GM08714 (cell line): ENCODE data around the gene MAN2B2.

Experiments
- H3K4me3 ChIP-seq: fragments of 200-500 bp; sonication (Bioruptor generic); 2 replicates; pipeline ENCODE4 v1.5.1; 2014; ENCODE audit warnings: mild to moderate bottlenecking, low read length, inconsistent platforms
- ZNF274 ChIP-seq: IDR thresholded peaks from 2 replicates; pipeline ENCODE4 v1.6.1; 2012; ENCODE audit warnings: mild to moderate bottlenecking, low read depth, low read length

MAN2B2 gene

GRCh38 chr4:6551660-6552059 lies 23.3 kb upstream of the MAN2B2 start:
- no peak overlapping the region for H3K4me3 ChIP-seq
- no peak for TF ChIP-seq ZNF274

GRCh38 chr4:6555519-6555918 lies 19.5 kb upstream of the MAN2B2 start:
- no peak overlapping the region for H3K4me3 ChIP-seq
- TF ChIP-seq ZNF274, result no peak

GRCh38 chr4:6556263-6556662 lies 18.7 kb upstream of the MAN2B2 start:
- no peak for TF ChIP-seq ZNF274
- H3K4me3 ChIP-seq, result no peak overlapping the region

- TF ChIP-seq ZNF274, result no peak
- H3K4me3 ChIP-seq, result no peak overlapping the region
These were observed 17.8 kb upstream of the MAN2B2 start for GRCh38 chr4:6557185-6557584.

- TF ChIP-seq ZNF274, result no peak
- H3K4me3 ChIP-seq, result no peak overlapping the region
These were observed 17.1 kb upstream of the MAN2B2 start for GRCh38 chr4:6557856-6558255.

- TF ChIP-seq ZNF274, result no peak
- H3K4me3 ChIP-seq, result no peak overlapping the region
These were observed 14.4 kb upstream of the MAN2B2 start for GRCh38 chr4:6560416-6561172.

- no peak for TF ChIP-seq ZNF274
- no peak overlapping the region for H3K4me3 ChIP-seq
These were observed 13.8 kb upstream of the MAN2B2 start for GRCh38 chr4:6561173-6561516.

GRCh38 chr4:6561706-6562371 lies 13.2 kb upstream of the MAN2B2 start:
- TF ChIP-seq ZNF274, result no peak
- no peak overlapping the region for H3K4me3 ChIP-seq

- TF ChIP-seq ZNF274, result no peak
- H3K4me3 ChIP-seq, result no peak overlapping the region
These were observed 11.8 kb upstream of the MAN2B2 start for GRCh38 chr4:6562931-6563901.

GRCh38 chr4:6563935-6564645 lies 10.9 kb upstream of the MAN2B2 start:
- TF ChIP-seq ZNF274, result no peak
- H3K4me3 ChIP-seq, result no peak overlapping the region

GRCh38 chr4:6565691-6566390 lies 9.1 kb upstream of the MAN2B2 start:
- no peak for TF ChIP-seq ZNF274
- H3K4me3 ChIP-seq, result no peak overlapping the region

- H3K4me3 ChIP-seq, result no peak overlapping the region
- TF ChIP-seq ZNF274, result no peak
These were observed 8.4 kb upstream of the MAN2B2 start for GRCh38 chr4:6566391-6567190.

- no peak for TF ChIP-seq ZNF274
- H3K4me3 ChIP-seq, result no peak overlapping the region
These were observed 7.8 kb upstream of the MAN2B2 start for GRCh38 chr4:6567218-6567617.
